GM12891 (cell line): Measurements from ENCODE around the gene PTPN3.

Source experiments
- PAX5 ChIP-seq: IDR thresholded peaks from 2 replicates; pipeline ENCODE4 v1.6.1; 2011; ENCODE audit warnings: low read length, moderate library complexity, mild to moderate bottlenecking; ENCODE audit not compliant: insufficient read depth, severe bottlenecking
- POLR2A ChIP-seq: IDR thresholded peaks from 2 replicates; pipeline ENCODE4 v1.6.1; 2011; ENCODE audit warnings: low read depth, low read length, control low read depth
- POLR2AphosphoS5 ChIP-seq: IDR thresholded peaks from 2 replicates; pipeline ENCODE4 v1.6.1; 2011; ENCODE audit warnings: low read depth, low read length, control low read depth
- POU2F2 ChIP-seq: IDR thresholded peaks from 2 replicates; pipeline ENCODE4 v1.6.1; 2011; ENCODE audit warnings: low read depth, mild to moderate bottlenecking, control low read depth, low read length, moderate library complexity
- SPI1 ChIP-seq: IDR thresholded peaks from 2 replicates; pipeline ENCODE4 v1.6.1; 2011; ENCODE audit warnings: low read depth, low read length, control low read depth
- TAF1 ChIP-seq: IDR thresholded peaks from 2 replicates; pipeline ENCODE4 v1.6.1; 2011; ENCODE audit warnings: low read depth, low read length, control low read depth

DNA sequence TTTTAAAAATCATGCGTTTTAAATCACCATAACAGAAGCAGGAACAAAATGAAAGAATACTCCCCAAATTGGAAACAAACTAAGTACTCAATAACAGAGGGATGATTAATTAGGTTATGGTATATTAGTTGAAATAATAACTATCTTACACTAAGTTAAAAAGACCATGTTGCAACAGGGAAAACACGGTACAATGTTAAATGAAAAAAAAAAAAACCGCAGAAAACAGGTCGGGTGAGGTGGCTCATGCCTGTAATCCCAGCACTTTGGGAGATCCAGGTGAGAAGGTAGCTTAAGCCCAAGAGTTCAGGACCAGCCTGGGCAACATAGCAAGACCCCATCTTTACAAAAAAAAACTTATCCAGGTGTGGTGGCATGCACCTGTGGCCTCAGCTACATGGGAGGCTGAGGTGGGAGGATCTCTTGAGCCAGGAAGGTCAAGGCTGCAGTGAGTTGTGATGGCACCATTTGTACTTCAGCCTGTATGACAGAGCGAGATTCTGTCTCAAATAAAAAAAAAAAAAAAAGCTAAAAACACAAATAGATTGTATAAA lies 2.4 kb upstream of the PTPN3 start:
- no peak for TF ChIP-seq POLR2A
- TF ChIP-seq TAF1 = no peak
- TF ChIP-seq POLR2AphosphoS5 = no peak
- no peak for TF ChIP-seq SPI1
- TF ChIP-seq PAX5 = no peak
- no peak for TF ChIP-seq POU2F2
